HG02798 (cell line): ENCODE data around the gene SIRT3.
"Not testable (repeated sequence)": the region's sequence is repeated elsewhere in the genome, so short reads cannot be mapped to it uniquely, and the experiment has no call there.

ENCODE experiments used
- ATAC-seq: cut with Tn5 transposase; IDR thresholded peaks from one replicate; pipeline ENCODE4 v1.9.1; 2021; ENCODE audit warnings: mild to moderate bottlenecking; ENCODE audit not compliant: unreplicated experiment, poor library complexity

The SIRT3 gene

DNA sequence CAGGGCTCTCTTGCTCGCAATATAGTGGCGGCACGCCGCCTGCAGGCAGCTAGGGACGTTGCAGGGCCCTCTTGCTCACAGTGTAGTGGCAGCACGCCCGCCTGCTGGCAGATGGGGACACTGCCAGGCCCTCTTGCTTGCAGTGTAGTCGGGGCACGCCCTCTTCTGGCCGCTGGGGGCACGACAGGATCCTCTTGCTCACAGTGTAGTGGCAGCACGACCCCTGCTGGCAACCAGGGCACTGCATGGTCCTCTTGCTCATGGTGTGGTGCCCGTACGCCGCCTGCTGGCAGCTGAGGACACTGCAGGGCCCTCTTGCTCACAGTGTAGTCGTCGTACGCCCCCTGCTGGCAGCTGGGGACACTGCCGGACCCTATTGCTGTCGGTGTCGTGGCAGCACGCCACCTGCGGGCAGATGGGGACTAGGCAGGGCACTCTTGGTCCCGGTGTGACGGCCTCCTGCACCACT, 46.3 kb downstream of the SIRT3 start:
- ATAC-seq = peak; percentile 88

DNA sequence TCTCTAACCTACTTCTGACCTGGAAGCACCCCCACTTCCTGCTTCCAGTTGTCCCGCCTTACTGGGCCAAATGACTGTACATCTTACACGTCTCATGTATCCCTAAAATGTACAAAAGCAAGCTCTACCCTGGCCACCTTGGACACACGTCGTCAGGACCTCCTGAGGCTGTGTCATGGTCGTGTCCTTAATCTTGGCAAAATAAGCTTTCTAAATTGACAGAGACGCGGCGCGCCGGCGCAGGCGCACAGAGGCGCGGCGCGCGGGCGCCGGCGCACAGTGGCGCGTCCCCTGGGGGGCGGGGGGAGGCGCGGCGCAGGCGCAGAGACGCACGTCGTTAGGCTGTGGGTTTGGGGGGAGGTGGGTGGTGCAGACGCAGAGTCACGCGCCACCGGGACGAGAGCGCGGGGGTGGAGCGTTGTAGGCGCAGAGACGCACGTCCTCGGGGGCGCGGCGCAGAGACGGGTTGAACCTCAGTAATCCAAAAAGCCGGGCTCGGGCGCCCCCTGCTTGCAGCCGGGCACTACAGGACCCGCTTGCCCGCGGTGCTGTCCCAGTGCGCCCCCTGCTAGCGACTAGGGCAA, 46.9 kb downstream of the SIRT3 start:
- peak; percentile 16 for ATAC-seq

- ATAC-seq = not testable (repeated sequence)
Measured at GRCh38 chr11:180242-180641, 55.9 kb downstream of the SIRT3 start.
